NCI-H510A treated with DMSO at 0.1 percent for 48 hours (cell line): ENCODE results near the gene PFDN2.

Source experiments
- DNase-seq: peaks from one replicate; lab custom pipeline; 2025; lab: John Stamatoyannopoulos, UW

Gene PFDN2

GRCh38 chr1:161117759-161118581 is at the start of gene PFDN2, which contains the start of gene NIT1:
TSS of gene PFDN2 (minus strand) at chr1:161118037. CDS start at chr1:161118026, 11 bp downstream.
TSS of gene NIT1 (plus strand) at chr1:161118105. CDS start at chr1:161118177, 72 bp downstream.
- DNase-seq, result peak; percentile 68

GRCh38 chr1:161166669-161167548 is 49.1 kb upstream of the PFDN2 start:
- DNase-seq, result peak; percentile 19

- peak; percentile 99 for DNase-seq
Measured at GRCh38 chr1:161165742-161166668, 48.2 kb upstream of the PFDN2 start, which contains the start of gene PPOX. TSS of gene PPOX (plus strand) at chr1:161166426. CDS start at chr1:161166848, 422 bp downstream.

- DNase-seq, result no peak
Measured at GRCh38 chr1:161164901-161165610, 47.2 kb upstream of the PFDN2 start.

GRCh38 chr1:161163793-161164192 is 46.0 kb upstream of the PFDN2 start:
- DNase-seq, result no peak

- no peak for DNase-seq
Measured at GRCh38 chr1:161162806-161163205, 45.0 kb upstream of the PFDN2 start.

- no peak for DNase-seq
Measured at GRCh38 chr1:161162052-161162451, 44.2 kb upstream of the PFDN2 start.

GRCh38 chr1:161161652-161162051 is 43.8 kb upstream of the PFDN2 start:
- DNase-seq, result no peak

GRCh38 chr1:161160671-161161145 is 42.9 kb upstream of the PFDN2 start:
- DNase-seq, result no peak

GRCh38 chr1:161159913-161160243 is 42.0 kb upstream of the PFDN2 start:
- no peak for DNase-seq

GRCh38 chr1:161159087-161159912 is 41.5 kb upstream of the PFDN2 start, which contains the start of gene USP21:
TSS of gene USP21 (plus strand) at chr1:161159500. CDS start at chr1:161160641, 1,141 bp downstream.
- peak; percentile 85 for DNase-seq

- no peak for DNase-seq
Measured at GRCh38 chr1:161158316-161159010, 40.6 kb upstream of the PFDN2 start.

- DNase-seq, result no peak
Measured at GRCh38 chr1:161157867-161158266, 40.0 kb upstream of the PFDN2 start.

GRCh38 chr1:161153682-161154337 is 36.0 kb upstream of the PFDN2 start, which contains the start of gene UFC1:
TSS of gene UFC1 (plus strand) at chr1:161153978. CDS start at chr1:161153998, 20 bp downstream.
- peak; percentile 87 for DNase-seq

- DNase-seq, result no peak
Measured at GRCh38 chr1:161153176-161153575, 35.3 kb upstream of the PFDN2 start.

GRCh38 chr1:161145832-161146231 is 28.0 kb upstream of the PFDN2 start:
- DNase-seq, result no peak

- DNase-seq, result no peak
Measured at GRCh38 chr1:161140755-161141400, 23.0 kb upstream of the PFDN2 start.

- DNase-seq, result peak; percentile 19
Measured at GRCh38 chr1:161139766-161140165, 21.9 kb upstream of the PFDN2 start.
